Prostate gland (tissue), 2 donors: ENCODE results near the gene APLP2.

Experiments used
- CTCF ChIP-seq, 4 experiments: fragments of 200-600 bp in 2 of 4; fragments of 450-650 bp in 2 of 4; sonication (generic) in 2 of 4; IDR thresholded peaks; 1 replicate in 3 of 4; 2 replicates in 1 of 4; pipeline ENCODE4 v1.5.1; 2016 to 2019; ENCODE audit warnings: antibody characterized with exemption in 4 of 4, mild to moderate bottlenecking in 2 of 4, moderate library complexity in 2 of 4
- POLR2A ChIP-seq: fragments of 450-650 bp; IDR thresholded peaks from one replicate; pipeline ENCODE4 v1.6.1; 2016; ENCODE audit warnings: antibody characterized with exemption, mild to moderate bottlenecking

GRCh38 chr11:130096042-130096441 lies 26.3 kb downstream of the APLP2 start:
- TF ChIP-seq CTCF (IDR thresholded peaks at IDR 0.05) (no peak), POLR2A (no peak)
